K562 (cell line): ENCODE results near the gene MED17. TPM values are rescaled to one million over a fixed set of nuclear protein-coding genes. Genes with fewer than 3 reads are reported as not detected.

Source experiments
- BHLHE40 ChIP-seq: IDR thresholded peaks from 2 replicates; pipeline ENCODE4 v1.6.1; 2011; ENCODE audit warnings: low read length, improper control_type of control experiment
- HDAC1 ChIP-seq, 2 experiments: fragments of 450-650 bp; IDR thresholded peaks; 2 replicates each; pipeline ENCODE4 v1.6.1; 2016 to 2017; ENCODE audit warnings: inconsistent platforms in 1 of 2, mild to moderate bottlenecking in 1 of 2, moderate library complexity in 1 of 2
- HNRNPLL ChIP-seq: fragments of 200-400 bp; formaldehyde crosslinking; IDR thresholded peaks from 2 replicates; pipeline ENCODE4 v1.6.1; 2017; ENCODE audit warnings: low read length, low read depth, mild to moderate bottlenecking; ENCODE audit not compliant: poor library complexity, severe bottlenecking
- JUNB ChIP-seq: fragments of 450-650 bp; formaldehyde crosslinking; conservative IDR thresholded peaks from 2 replicates; pipeline ENCODE4 v1.4.0; 2020; ENCODE audit warnings: mild to moderate bottlenecking
- KLF10 ChIP-seq: fragments of 250-450 bp; sonication (Bioruptor Pico); IDR thresholded peaks from 2 replicates; pipeline ENCODE4 v1.6.1; 2021; ENCODE audit warnings: matching md5 sums
- NFYB ChIP-seq: IDR thresholded peaks from 2 replicates; pipeline ENCODE4 v1.6.1; 2011; ENCODE audit warnings: mild to moderate bottlenecking, moderate library complexity; ENCODE audit not compliant: insufficient read length; ENCODE audit errors: extremely low read depth
- POLR2G ChIP-seq: fragments of 200-400 bp; formaldehyde crosslinking; IDR thresholded peaks from 2 replicates; pipeline ENCODE4 v1.6.1; 2017; ENCODE audit warnings: low read depth, mild to moderate bottlenecking, antibody characterized with exemption, low read length, moderate library complexity
- RHOXF2B ChIP-seq: fragments of 250-450 bp; sonication (Bioruptor Pico); conservative IDR thresholded peaks from 2 replicates; pipeline ENCODE4 v1.5.1; 2021
- YBX1 ChIP-seq: fragments of 450-650 bp; IDR thresholded peaks from 2 replicates; pipeline ENCODE4 v1.7.1; 2016; ENCODE audit warnings: mild to moderate bottlenecking
- ZC3H11A ChIP-seq: IDR thresholded peaks from 2 replicates; pipeline ENCODE4 v1.6.1; 2012; ENCODE audit warnings: low read depth, low read length, improper control_type of control experiment
- ZNF121 ChIP-seq: sonication (generic); formaldehyde crosslinking; conservative IDR thresholded peaks from 2 replicates; pipeline ENCODE4 v1.8.0; 2022; ENCODE audit warnings: missing genetic modification reagents
- ZNF354B ChIP-seq: fragments of 250-450 bp; sonication (Bioruptor Pico); IDR thresholded peaks from 2 replicates; pipeline ENCODE4 v1.4.0; 2020
- ZNF445 ChIP-seq: fragments of 250-450 bp; sonication (Bioruptor Pico); IDR thresholded peaks from 2 replicates; pipeline ENCODE4 v1.4.0; 2020; ENCODE audit warnings: low read depth, mild to moderate bottlenecking, moderate library complexity
- ZNF717 ChIP-seq: fragments of 250-450 bp; sonication (Bioruptor Pico); IDR thresholded peaks from 2 replicates; pipeline ENCODE4 v1.5.0; 2021
- polyA plus RNA-seq, 8 experiments: library from polyadenylated mRNA; depleted of rRNA in 4 of 8; stranded (reverse) in 5 of 8; unstranded in 3 of 8; fragments of >200 nt; fragmentation: Nextera tagmentation in 2 of 8; fragmentation: Illumina TruSeq in 1 of 8; extraction: Ambion mirVana in 2 of 8; extraction: Trizol in 1 of 8; gene quantifications; 2 replicates each; pipeline versions ENCODE4 v1.2.1 to v1.2.3, GENCODE V29; 2011 to 2014; ENCODE audit warnings: inconsistent platforms in 1 of 8, missing spikeins in 1 of 8
- total RNA-seq, 7 experiments: library from RNA; depleted of rRNA in 6 of 7; stranded (reverse); fragments of >200 nt in 6 of 7; fragmentation: Illumina TruSeq in 2 of 7; extraction: Trizol in 2 of 7; gene quantifications; 2 replicates each; pipeline versions ENCODE4 v1.2.1 to v1.2.3, GENCODE V29; 2011 to 2021; ENCODE audit warnings: low replicate concordance in 1 of 7
- TF ChIP-seq, protein P1 (sequence below), 2 experiments: fragments of 450-650 bp in 1 of 2; IDR thresholded peaks; 2 replicates each; pipeline ENCODE4 v1.6.1; 2011 to 2017; ENCODE audit warnings: low read depth in 2 of 2, antibody characterized with exemption in 1 of 2, borderline replicate concordance in 1 of 2, low read length in 1 of 2, mild to moderate bottlenecking in 1 of 2, mixed read lengths in 1 of 2; ENCODE audit not compliant: control insufficient read depth in 1 of 2
- TF ChIP-seq, protein P2 (sequence below): fragments of 250-450 bp; sonication (Bioruptor Pico); IDR thresholded peaks from 2 replicates; pipeline ENCODE4 v1.6.1; 2021; ENCODE audit warnings: mild to moderate bottlenecking
- TF ChIP-seq, protein P3 (sequence below): fragments of 450-650 bp; formaldehyde crosslinking; IDR thresholded peaks from 2 replicates; pipeline ENCODE4 v1.4.0; 2022; ENCODE audit warnings: mild to moderate bottlenecking, moderate library complexity

The MED17 gene
- total and polyA plus RNA-seq, 9 of the 15 experiments (the other 6 are each of a cell fraction or from before 2014, with no cell fraction given), result 6.7 to 34.7 (median 26.8) TPM

DNA sequence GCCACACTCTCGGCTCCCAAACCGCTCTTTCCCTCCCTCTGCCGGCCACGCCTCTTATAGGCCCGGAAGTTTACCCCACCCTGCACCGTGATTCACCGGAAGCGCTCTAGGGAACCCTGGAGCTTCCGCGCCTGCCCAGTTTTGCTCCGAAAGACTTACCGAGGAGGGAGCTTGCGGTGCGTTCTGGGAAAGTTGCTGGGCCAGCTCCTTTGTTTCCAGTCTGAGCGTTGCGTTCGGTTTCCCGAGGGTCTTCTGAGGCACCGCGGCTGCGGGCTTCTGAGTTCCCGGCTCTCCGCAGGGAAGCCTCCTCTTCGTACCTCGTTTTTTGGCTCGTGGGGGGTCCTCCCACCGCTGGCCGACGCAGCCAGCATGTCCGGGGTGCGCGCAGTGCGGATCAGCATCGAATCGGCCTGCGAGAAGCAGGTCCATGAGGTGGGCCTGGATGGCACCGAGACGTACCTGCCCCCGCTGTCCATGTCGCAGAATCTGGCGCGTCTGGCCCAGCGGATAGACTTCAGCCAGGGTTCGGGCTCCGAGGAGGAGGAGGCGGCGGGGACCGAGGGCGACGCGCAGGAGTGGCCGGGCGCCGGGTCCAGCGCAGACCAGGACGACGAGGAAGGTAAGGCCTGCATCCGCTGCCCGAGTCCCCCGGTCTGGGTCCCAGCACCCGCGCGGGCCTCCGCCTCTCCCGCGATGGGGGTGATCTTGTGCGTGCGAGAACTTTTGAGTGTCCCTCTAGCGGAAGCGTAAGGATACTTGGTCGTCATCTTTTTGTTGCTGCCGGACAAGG lies at the start of gene MED17 (continued):
- no peak for TF ChIP-seq BHLHE40
- TF ChIP-seq, protein P1, sequence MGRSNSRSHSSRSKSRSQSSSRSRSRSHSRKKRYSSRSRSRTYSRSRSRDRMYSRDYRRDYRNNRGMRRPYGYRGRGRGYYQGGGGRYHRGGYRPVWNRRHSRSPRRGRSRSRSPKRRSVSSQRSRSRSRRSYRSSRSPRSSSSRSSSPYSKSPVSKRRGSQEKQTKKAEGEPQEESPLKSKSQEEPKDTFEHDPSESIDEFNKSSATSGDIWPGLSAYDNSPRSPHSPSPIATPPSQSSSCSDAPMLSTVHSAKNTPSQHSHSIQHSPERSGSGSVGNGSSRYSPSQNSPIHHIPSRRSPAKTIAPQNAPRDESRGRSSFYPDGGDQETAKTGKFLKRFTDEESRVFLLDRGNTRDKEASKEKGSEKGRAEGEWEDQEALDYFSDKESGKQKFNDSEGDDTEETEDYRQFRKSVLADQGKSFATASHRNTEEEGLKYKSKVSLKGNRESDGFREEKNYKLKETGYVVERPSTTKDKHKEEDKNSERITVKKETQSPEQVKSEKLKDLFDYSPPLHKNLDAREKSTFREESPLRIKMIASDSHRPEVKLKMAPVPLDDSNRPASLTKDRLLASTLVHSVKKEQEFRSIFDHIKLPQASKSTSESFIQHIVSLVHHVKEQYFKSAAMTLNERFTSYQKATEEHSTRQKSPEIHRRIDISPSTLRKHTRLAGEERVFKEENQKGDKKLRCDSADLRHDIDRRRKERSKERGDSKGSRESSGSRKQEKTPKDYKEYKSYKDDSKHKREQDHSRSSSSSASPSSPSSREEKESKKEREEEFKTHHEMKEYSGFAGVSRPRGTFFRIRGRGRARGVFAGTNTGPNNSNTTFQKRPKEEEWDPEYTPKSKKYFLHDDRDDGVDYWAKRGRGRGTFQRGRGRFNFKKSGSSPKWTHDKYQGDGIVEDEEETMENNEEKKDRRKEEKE (IDR thresholded peaks at IDR 0.05; ENCODE audit: borderline replicate concordance in 1 of 2, control insufficient read depth in 1 of 2, low read depth in 2 of 2, low read length in 1 of 2), result no peak
- TF ChIP-seq, protein P2, sequence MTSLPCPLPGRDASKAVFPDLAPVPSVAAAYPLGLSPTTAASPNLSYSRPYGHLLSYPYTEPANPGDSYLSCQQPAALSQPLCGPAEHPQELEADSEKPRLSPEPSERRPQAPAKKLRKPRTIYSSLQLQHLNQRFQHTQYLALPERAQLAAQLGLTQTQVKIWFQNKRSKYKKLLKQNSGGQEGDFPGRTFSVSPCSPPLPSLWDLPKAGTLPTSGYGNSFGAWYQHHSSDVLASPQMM (CRISPR knock-in tag), result no peak
- TF ChIP-seq, protein P3, sequence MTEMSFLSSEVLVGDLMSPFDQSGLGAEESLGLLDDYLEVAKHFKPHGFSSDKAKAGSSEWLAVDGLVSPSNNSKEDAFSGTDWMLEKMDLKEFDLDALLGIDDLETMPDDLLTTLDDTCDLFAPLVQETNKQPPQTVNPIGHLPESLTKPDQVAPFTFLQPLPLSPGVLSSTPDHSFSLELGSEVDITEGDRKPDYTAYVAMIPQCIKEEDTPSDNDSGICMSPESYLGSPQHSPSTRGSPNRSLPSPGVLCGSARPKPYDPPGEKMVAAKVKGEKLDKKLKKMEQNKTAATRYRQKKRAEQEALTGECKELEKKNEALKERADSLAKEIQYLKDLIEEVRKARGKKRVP (CRISPR knock-in tag), result no peak
- TF ChIP-seq NFYB, result no peak
- no peak for TF ChIP-seq ZNF121
- TF ChIP-seq JUNB, result no peak
- TF ChIP-seq KLF10 (CRISPR knock-in tag), result no peak
- TF ChIP-seq ZNF445 (CRISPR knock-in tag), result no peak
- TF ChIP-seq YBX1, result no peak
- no peak for TF ChIP-seq ZNF354B
- no peak for TF ChIP-seq ZNF717 (CRISPR knock-in tag)
- TF ChIP-seq RHOXF2B (CRISPR knock-in tag), result no peak
- peak in 1 of 2 experiments; percentile 58; a peak in 2 of 4 replicates for TF ChIP-seq HDAC1 (IDR thresholded peaks at IDR 0.05)
- peak; percentile 90 for TF ChIP-seq POLR2G
- TF ChIP-seq HNRNPLL, result peak; percentile 67
- no peak for TF ChIP-seq ZC3H11A
